GM23248 (cell line): ENCODE measurements around the gene ZMYND12. TPM values are rescaled to one million over a fixed set of nuclear protein-coding genes. Genes with fewer than 3 reads are reported as not detected.

ENCODE experiments used
- DNase-seq: peaks from one replicate; pipeline ENCODE4 v3.0.0-alpha.2; 2015
- H2AFZ ChIP-seq: fragments of 200-600 bp; sonication (generic); 2 replicates; pipeline ENCODE4 v1.6.1; 2016; ENCODE audit warnings: antibody characterized with exemption
- H3F3A ChIP-seq: fragments of 200-600 bp; sonication (generic); 2 replicates; pipeline ENCODE4 v1.6.1; 2016; ENCODE audit warnings: mild to moderate bottlenecking, antibody characterized with exemption, mixed run types; ENCODE audit not compliant: insufficient read depth
- H3K27ac ChIP-seq: fragments of 200-600 bp; sonication (generic); 2 replicates; pipeline ENCODE4 v1.5.1; 2016; ENCODE audit warnings: mild to moderate bottlenecking
- H3K27me3 ChIP-seq: fragments of 200-600 bp; sonication (generic); replicated peaks from 2 replicates; pipeline ENCODE4 v1.6.1; 2016; ENCODE audit warnings: mild to moderate bottlenecking; ENCODE audit not compliant: insufficient read depth
- H3K36me3 ChIP-seq: fragments of 200-600 bp; sonication (generic); 2 replicates; pipeline ENCODE4 v1.6.1; 2016; ENCODE audit warnings: low read depth, mild to moderate bottlenecking
- H3K4me1 ChIP-seq: fragments of 200-600 bp; sonication (generic); 2 replicates; pipeline ENCODE4 v1.6.1; 2016; ENCODE audit warnings: mild to moderate bottlenecking; ENCODE audit not compliant: insufficient read depth
- H3K4me2 ChIP-seq: fragments of 200-600 bp; sonication (generic); one replicate; pipeline ENCODE4 v1.6.1; 2016; ENCODE audit warnings: mild to moderate bottlenecking; ENCODE audit not compliant: unreplicated experiment
- H3K4me3 ChIP-seq: fragments of 200-600 bp; sonication (generic); 2 replicates; pipeline ENCODE4 v1.5.1; 2016; ENCODE audit warnings: mild to moderate bottlenecking
- H3K79me2 ChIP-seq: fragments of 200-600 bp; sonication (generic); 2 replicates; pipeline ENCODE4 v1.6.1; 2016; ENCODE audit warnings: mild to moderate bottlenecking; ENCODE audit not compliant: insufficient read depth
- H3K9ac ChIP-seq: fragments of 200-600 bp; sonication (generic); 2 replicates; pipeline ENCODE4 v1.6.1; 2016; ENCODE audit warnings: mild to moderate bottlenecking
- H3K9me2 ChIP-seq: fragments of 200-600 bp; sonication (generic); 2 replicates; pipeline ENCODE4 v1.6.1; 2016; ENCODE audit warnings: mixed run types, mild to moderate bottlenecking, moderate library complexity; ENCODE audit not compliant: insufficient read depth
- H3K9me3 ChIP-seq: fragments of 200-600 bp; sonication (generic); one replicate; pipeline ENCODE4 v1.6.1; 2017; ENCODE audit warnings: low read depth
- H4K20me1 ChIP-seq: fragments of 200-600 bp; sonication (generic); 2 replicates; pipeline ENCODE4 v1.6.0; 2016; ENCODE audit not compliant: insufficient read depth
- EZH2 ChIP-seq: fragments of 200-600 bp; sonication (generic); IDR thresholded peaks from 2 replicates; pipeline ENCODE4 v1.6.1; 2018; ENCODE audit warnings: antibody characterized with exemption, mild to moderate bottlenecking; ENCODE audit not compliant: insufficient read depth, poor library complexity, severe bottlenecking
- EZH2phosphoT487 ChIP-seq: fragments of 200-600 bp; sonication (generic); IDR thresholded peaks from 2 replicates; pipeline ENCODE4 v1.6.1; 2018; ENCODE audit warnings: antibody characterized with exemption, moderate library complexity, mild to moderate bottlenecking, low read depth; ENCODE audit not compliant: insufficient read depth
- whole genome bisulfite sequencing, 2 experiments: methylation state at CpG; one replicate each; pipeline ENCODE4 v1.1.6; 2015 to 2017; ENCODE audit warnings: low lambda C conversion rate in 2 of 2, low coverage in 1 of 2; ENCODE audit errors: missing lambda C conversion rate in 2 of 2; 5-methylcytosine and 5-hydroxymethylcytosine counted together
- in situ Hi-C: fragments of 300-500 bp; cut with MboI; formaldehyde crosslinking; loops from 2 replicates; pipeline ENCODE4 v1.15.0; 2020
- polyA plus RNA-seq: library from polyadenylated mRNA; unstranded; fragments of >200 nt; fragmentation: Nextera tagmentation; extraction: Ambion mirVana; gene quantifications from 2 replicates; pipeline ENCODE4 v1.2.1, GENCODE V29; 2016
- small RNA-seq: library from RNA; depleted of rRNA; stranded (forward); fragments of <200 nt; gene quantifications from one replicate; pipeline ENCODE3, GENCODE V24; 2014; ENCODE audit warnings: low read depth, low replicate concordance
- total RNA-seq: library from RNA; depleted of rRNA; stranded (reverse); fragments of >200 nt; shearing (Covaris generic); gene quantifications from 2 replicates; pipeline ENCODE4 v1.2.3, GENCODE V29; 2014; rRNA removed

ZMYND12 gene
- total and polyA plus RNA-seq, 2 experiments from 2014 or later, result 0.68 to 3.2 TPM

DNA sequence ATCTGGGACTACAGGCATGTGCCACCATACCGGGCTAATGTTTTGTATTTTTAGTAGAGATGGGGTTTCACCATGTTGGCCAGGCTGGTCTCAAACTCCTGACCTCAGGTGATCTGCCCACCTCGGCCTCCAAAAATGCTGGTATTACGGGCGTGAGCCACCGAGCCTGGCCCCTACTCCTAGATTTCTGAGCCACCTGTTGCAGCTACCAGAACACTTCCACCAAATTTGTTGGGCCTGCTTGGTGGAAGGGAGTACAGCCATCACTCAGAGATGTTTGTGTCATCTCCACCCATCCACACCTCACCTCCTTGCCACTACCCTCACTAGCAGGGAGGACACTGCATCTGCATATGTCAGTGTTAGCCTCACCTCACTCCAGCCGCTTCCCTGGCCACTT, 69.8 kb downstream of the ZMYND12 start:
- Histone ChIP-seq H3K4me3 (no peak overlapping the region), H3K4me2 (no peak overlapping the region), H3K4me1 (no peaks in the 10 kb centered on the region), H3K27me3 (peaks cover 32% of the 10 kb centered on the region), H3K9me3 (no peaks in the 10 kb centered on the region), H4K20me1 (no peaks in the 10 kb centered on the region), H3K27ac (no peak overlapping the region), H3K79me2 (no peaks in the 10 kb centered on the region), H3K9ac (no peak overlapping the region), H3K9me2 (no peaks in the 10 kb centered on the region), H3F3A (no peaks in the 10 kb centered on the region), H3K36me3 (no peaks in the 10 kb centered on the region), H2AFZ (no peak overlapping the region)
- TF ChIP-seq EZH2phosphoT487, result no peak
- no peak for TF ChIP-seq EZH2
- in situ Hi-C loops, result no loop called here
- no peak for DNase-seq
- WGBS, 2 experiments, result 67% methylated on average over 6 of the region's 6 CpGs

DNA sequence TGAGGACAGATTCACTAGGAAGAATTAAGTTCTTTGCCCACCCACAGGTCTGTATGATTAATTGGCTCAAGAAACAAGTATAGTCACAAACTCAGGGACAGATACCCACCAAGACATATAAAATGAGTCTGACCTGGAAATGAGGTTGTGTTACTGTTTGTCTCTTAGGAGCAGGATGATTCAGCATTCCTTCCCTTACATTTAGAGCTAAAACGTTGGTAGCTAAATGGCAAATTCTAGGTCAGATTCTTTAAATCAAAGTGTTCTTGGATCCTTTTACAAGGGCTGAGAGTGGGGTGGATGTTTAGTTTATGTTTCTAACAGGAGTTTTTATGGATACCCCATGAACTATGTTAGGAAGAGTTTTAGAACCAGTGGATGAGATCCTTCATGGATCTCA, 70.5 kb downstream of the ZMYND12 start:
- no peak overlapping the region for H3K9ac ChIP-seq
- no peak for TF ChIP-seq EZH2phosphoT487
- TF ChIP-seq EZH2, result no peak
- H3K27me3 ChIP-seq, result peaks cover 26% of the 10 kb centered on the region
- in situ Hi-C loops, result no loop called here
- no peak overlapping the region for H2AFZ ChIP-seq
- WGBS, 2 experiments, result 13 to 50% methylated on average over 1 of the region's 1 CpG
- no peaks in the 10 kb centered on the region for H3K4me1 ChIP-seq
- no peak overlapping the region for H3K4me3 ChIP-seq
- no peaks in the 10 kb centered on the region for H3F3A ChIP-seq
- H3K79me2 ChIP-seq, result no peaks in the 10 kb centered on the region
- no peaks in the 10 kb centered on the region for H3K9me3 ChIP-seq
- H4K20me1 ChIP-seq, result no peaks in the 10 kb centered on the region
- H3K27ac ChIP-seq, result no peak overlapping the region
- no peaks in the 10 kb centered on the region for H3K9me2 ChIP-seq
- no peaks in the 10 kb centered on the region for H3K36me3 ChIP-seq
- DNase-seq, result peak; percentile 33
- no peak overlapping the region for H3K4me2 ChIP-seq

- Histone ChIP-seq H3K9me2 (no peaks in the 10 kb centered on the region), H3K9me3 (no peaks in the 10 kb centered on the region), H3K4me3 (peak overlapping the region; percentile 55), H4K20me1 (no peaks in the 10 kb centered on the region), H3K36me3 (no peaks in the 10 kb centered on the region), H2AFZ (0 out of 2 replicates have a peak overlapping the region, but pooled peaks have one; percentile 39), H3K9ac (no peak overlapping the region), H3K27ac (no peak overlapping the region), H3K27me3 (peaks cover 26% of the 10 kb centered on the region), H3F3A (no peaks in the 10 kb centered on the region), H3K79me2 (no peaks in the 10 kb centered on the region), H3K4me1 (no peaks in the 10 kb centered on the region), H3K4me2 (no peak overlapping the region)
- peak; percentile 93 for TF ChIP-seq EZH2
- TF ChIP-seq EZH2phosphoT487, result no peak
- 8% methylated on average over 8 of the region's 8 CpGs for WGBS, 2 experiments
- DNase-seq, result no peak
- in situ Hi-C loops, result no loop called here
Observed at GRCh38 chr1:42381280-42381673, 74.5 kb downstream of the ZMYND12 start.

DNA sequence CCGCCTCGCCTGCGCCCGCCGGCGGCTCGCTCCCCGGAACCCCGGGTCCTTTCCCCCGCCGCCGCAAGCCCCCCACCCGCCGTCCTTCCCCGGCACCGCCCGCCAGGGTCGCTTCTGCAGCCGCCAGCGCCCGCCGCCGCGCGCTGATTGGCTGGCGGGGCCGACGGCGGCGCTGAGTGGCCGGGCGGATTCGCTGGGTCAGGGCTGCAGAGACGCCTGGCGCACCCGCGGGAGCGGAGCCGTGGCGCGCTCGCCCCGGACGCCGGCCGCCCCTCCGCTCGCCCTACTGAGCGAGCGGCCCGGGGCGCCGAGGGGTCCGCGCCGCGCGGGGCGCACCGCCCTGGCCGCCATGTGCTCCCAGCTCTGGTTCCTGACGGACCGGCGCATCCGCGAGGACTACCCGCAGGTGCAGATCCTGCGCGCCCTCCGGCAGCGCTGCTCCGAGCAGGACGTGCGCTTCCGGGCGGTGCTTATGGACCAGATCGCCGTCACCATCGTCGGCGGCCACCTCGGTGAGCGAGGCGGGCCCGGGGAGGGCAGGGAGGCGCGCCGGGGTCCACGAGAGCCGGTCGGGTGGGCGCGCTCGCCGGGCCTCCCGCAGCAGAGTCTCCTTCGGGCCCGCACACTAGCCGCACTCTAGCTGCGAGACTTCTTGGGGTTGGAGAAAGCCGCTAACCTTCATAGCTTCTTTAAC, 75.1 kb downstream of the ZMYND12 start, which contains the start of gene RIMKLA:
RIMKLA (plus strand) TSS at position 207 of the 694 bp plus-strand sequence; CDS start at position 350, 143 bp downstream.
- Histone ChIP-seq H3K4me3 (peak within 1 kb of the TSS; percentile 55), H3K27ac (no peak within 1 kb of the TSS), H3F3A (no peaks in the 10 kb centered on the region), H3K79me2 (no peaks in the 10 kb centered on the region), H3K4me1 (no peaks in the 10 kb centered on the region), H3K9me2 (no peaks in the 10 kb centered on the region), H2AFZ (peak within 1 kb of the TSS; percentile 39; the same call in 1 of the 2 replicates), H3K9ac (no peak within 1 kb of the TSS), H3K4me2 (peak within 1 kb of the TSS; percentile 62), H3K27me3 (peaks cover 26% of the 10 kb centered on the region), H3K36me3 (no peaks in the 10 kb centered on the region), H4K20me1 (no peaks in the 10 kb centered on the region), H3K9me3 (no peaks in the 10 kb centered on the region)
- WGBS, 2 experiments, result 1 to 2% methylated on average over 25 to 64 of the region's 101 CpGs
- in situ Hi-C loops, result no loop called here
- TF ChIP-seq EZH2 (no peak), EZH2phosphoT487 (no peak)
- DNase-seq, result peak; percentile 61

Small RNAs within 50 kb of the gene (small RNA-seq; reads per million reads assigned to genes)
- not detected for gene TMSB4XP1

Other genes starting within 250 kb of the ZMYND12 start
- 23.1 and 23.6 TPM in 2 replicates for gene FOXJ3, start 120.8 kb downstream of the ZMYND12 start, total RNA-seq
- 15.9 and 16.3 TPM in 2 replicates for gene FOXJ3, start 120.8 kb downstream of the ZMYND12 start, polyA plus RNA-seq
- 0.22 TPM in 1 of 2 replicates, not detected in the other for gene RIMKLA, start 75.2 kb downstream of the ZMYND12 start, total RNA-seq
- gene RIMKLA, start 75.2 kb downstream of the ZMYND12 start, polyA plus RNA-seq, result 0.03 TPM in 1 of 2 replicates, not detected in the other
- 37.3 and 66.8 TPM in 2 replicates for gene PPCS, start 521 bp upstream of the ZMYND12 start, total RNA-seq
- 100 and 106 TPM in 2 replicates for gene PPCS, start 521 bp upstream of the ZMYND12 start, polyA plus RNA-seq
- gene CCDC30, start 7.3 kb upstream of the ZMYND12 start, total RNA-seq, result 0.13 and 0.65 TPM in 2 replicates
- 1.2 and 1.6 TPM in 2 replicates for gene CCDC30, start 7.3 kb upstream of the ZMYND12 start, polyA plus RNA-seq
- 22.7 and 35.9 TPM in 2 replicates for gene PPIH, start 202.4 kb upstream of the ZMYND12 start, total RNA-seq
- gene PPIH, start 202.4 kb upstream of the ZMYND12 start, polyA plus RNA-seq, result 35.1 and 37.1 TPM in 2 replicates
- gene YBX1, start 226.4 kb upstream of the ZMYND12 start, total RNA-seq, result 665 and 762 TPM in 2 replicates
- gene YBX1, start 226.4 kb upstream of the ZMYND12 start, polyA plus RNA-seq, result 480 and 496 TPM in 2 replicates